ENCODE measurements around the gene DNAJC9. TPM values are rescaled to one million over a fixed set of nuclear protein-coding genes. Genes with fewer than 3 reads are reported as not detected.

Gene DNAJC9
- total RNA-seq, 1 experiment from 2014 or later, result 282 TPM

- Histone ChIP-seq H3K9ac (ENCODE audit: low read length) (peak overlapping the region; percentile 85), H3K4me1 (ENCODE audit: insufficient read depth, low read length) (peaks cover 45% of the 10 kb centered on the region), H3K36me3 (ENCODE audit: low read depth, low read length) (peaks cover 69% of the 10 kb centered on the region), H3K9me2 (replicated peaks; ENCODE audit: low read length) (no peaks in the 10 kb centered on the region), H3K4me3 (ENCODE audit: low read length) (peak overlapping the region; percentile 69), H3F3A (ENCODE audit: low read length, unreplicated experiment) (peaks cover 12% of the 10 kb centered on the region), H3K27me3 (ENCODE audit: low read length) (no peaks in the 10 kb centered on the region), H3K27ac (ENCODE audit: low read length) (peak overlapping the region; percentile 80), H3K79me2 (ENCODE audit: low read length) (peaks cover 89% of the 10 kb centered on the region), H4K20me1 (ENCODE audit: low read length) (peaks cover 44% of the 10 kb centered on the region), H2AFZ (ENCODE audit: low read length) (peak overlapping the region; percentile 62), H3K9me3 (ENCODE audit: low read length) (no peaks in the 10 kb centered on the region), H3K4me2 (ENCODE audit: low read length) (peak overlapping the region; percentile 79)
- no peak for ATAC-seq
- intact Hi-C loops (cut with micrococcal nuclease), result loop anchor here (1.0 to 5.0 kb wide), 4 partner anchors 78 to 251 kb away; partner anchors contain the start of genes CFAP70, ECD, FAM149B1 and P4HA1
- BruUV-seq (replicated peaks), result TSS peak; percentile 40
- POLR2A ChIA-PET (ENCODE audit: unreplicated experiment), result interaction anchor here (0.6 to 1.5 kb wide), 11 partner anchors 10 to 574 kb away, joined by 3 to 16 read pairs (median 4); partner anchors contain the start of genes CFAP70 and FAM149B1
- TF ChIP-seq EZH2 (IDR thresholded peaks at IDR 0.05; ENCODE audit: low read length, unreplicated experiment) (no peak), EZH2phosphoT487 (IDR thresholded peaks at IDR 0.05; ENCODE audit: borderline replicate concordance, low read length) (no peak)
- TF ChIP-seq, protein P1, sequence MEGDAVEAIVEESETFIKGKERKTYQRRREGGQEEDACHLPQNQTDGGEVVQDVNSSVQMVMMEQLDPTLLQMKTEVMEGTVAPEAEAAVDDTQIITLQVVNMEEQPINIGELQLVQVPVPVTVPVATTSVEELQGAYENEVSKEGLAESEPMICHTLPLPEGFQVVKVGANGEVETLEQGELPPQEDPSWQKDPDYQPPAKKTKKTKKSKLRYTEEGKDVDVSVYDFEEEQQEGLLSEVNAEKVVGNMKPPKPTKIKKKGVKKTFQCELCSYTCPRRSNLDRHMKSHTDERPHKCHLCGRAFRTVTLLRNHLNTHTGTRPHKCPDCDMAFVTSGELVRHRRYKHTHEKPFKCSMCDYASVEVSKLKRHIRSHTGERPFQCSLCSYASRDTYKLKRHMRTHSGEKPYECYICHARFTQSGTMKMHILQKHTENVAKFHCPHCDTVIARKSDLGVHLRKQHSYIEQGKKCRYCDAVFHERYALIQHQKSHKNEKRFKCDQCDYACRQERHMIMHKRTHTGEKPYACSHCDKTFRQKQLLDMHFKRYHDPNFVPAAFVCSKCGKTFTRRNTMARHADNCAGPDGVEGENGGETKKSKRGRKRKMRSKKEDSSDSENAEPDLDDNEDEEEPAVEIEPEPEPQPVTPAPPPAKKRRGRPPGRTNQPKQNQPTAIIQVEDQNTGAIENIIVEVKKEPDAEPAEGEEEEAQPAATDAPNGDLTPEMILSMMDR (conservative IDR thresholded peaks at IDR 0.05; ENCODE audit: low read depth, low read length), result no peak
- CTCF ChIA-PET, result interaction anchor here (1.0 to 1.5 kb wide), 2 partner anchors 12 to 150 kb away, joined by 5 to 13 read pairs; partner anchors contain the start of gene P4HA1
- no peak for DNase-seq
These were observed 771 bp downstream of the DNAJC9 start for GRCh38 chr10:73246322-73246645.

DNA sequence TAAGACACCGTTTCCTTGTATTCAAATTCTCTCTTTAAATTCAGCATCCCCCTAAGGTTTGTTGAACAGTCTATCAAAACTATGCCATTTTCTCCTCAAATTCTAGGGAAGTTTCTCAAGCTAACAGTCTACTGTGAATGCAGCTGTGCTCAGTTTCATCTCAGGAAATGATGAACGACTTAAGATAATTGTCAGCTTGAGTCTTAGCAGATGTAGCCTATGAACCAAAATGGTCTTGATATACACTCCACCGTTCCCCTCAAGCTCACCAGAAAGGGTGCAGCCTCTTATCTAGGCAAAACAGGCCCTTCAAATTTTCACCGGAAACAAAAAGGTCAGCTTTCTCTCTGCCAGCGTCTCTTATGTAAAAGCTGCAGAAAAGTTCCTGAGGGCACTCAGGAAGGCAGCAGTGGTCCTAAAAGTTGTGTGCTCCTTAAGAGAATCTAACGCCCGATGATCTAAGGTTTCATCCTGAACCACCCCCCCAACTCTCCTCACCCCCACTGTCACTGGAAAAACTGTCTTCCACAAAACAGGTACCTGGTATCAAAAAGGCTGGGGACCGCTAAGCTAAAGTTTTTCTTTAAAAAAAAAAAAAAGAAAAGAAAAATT, 2.1 kb downstream of the DNAJC9 start:
- no TSS peak for BruUV-seq (replicated peaks)
- peaks cover 83% of the 10 kb centered on the region for H3K79me2 ChIP-seq (ENCODE audit: low read length)

More for the DNA sequence above, 2.1 kb downstream of the DNAJC9 start:
- Histone ChIP-seq H3K9ac (ENCODE audit: low read length) (peak overlapping the region; percentile 85), H3K36me3 (ENCODE audit: low read depth, low read length) (peaks cover 72% of the 10 kb centered on the region), H4K20me1 (ENCODE audit: low read length) (peaks cover 51% of the 10 kb centered on the region), H3K27ac (ENCODE audit: low read length) (no peak overlapping the region), H3K9me3 (ENCODE audit: low read length) (no peaks in the 10 kb centered on the region), H3K4me3 (ENCODE audit: low read length) (peak overlapping the region; percentile 69), H3K27me3 (ENCODE audit: low read length) (no peaks in the 10 kb centered on the region), H3F3A (ENCODE audit: low read length, unreplicated experiment) (peaks cover 12% of the 10 kb centered on the region), H3K9me2 (replicated peaks; ENCODE audit: low read length) (no peaks in the 10 kb centered on the region), H3K4me1 (ENCODE audit: insufficient read depth, low read length) (peaks cover 34% of the 10 kb centered on the region), H3K4me2 (ENCODE audit: low read length) (peak overlapping the region; percentile 79), H2AFZ (ENCODE audit: low read length) (no peak overlapping the region)
- ATAC-seq (no peak), DNase-seq (no peak)
- TF ChIP-seq, protein P1 (conservative IDR thresholded peaks at IDR 0.05; ENCODE audit: low read depth, low read length), result no peak
- TF ChIP-seq EZH2phosphoT487 (IDR thresholded peaks at IDR 0.05; ENCODE audit: borderline replicate concordance, low read length) (no peak), EZH2 (IDR thresholded peaks at IDR 0.05; ENCODE audit: low read length, unreplicated experiment) (no peak)
- ChIA-PET CTCF (interaction anchor here (0.6 to 0.7 kb wide), 4 partner anchors 9 to 380 kb away, joined by 4 to 8 read pairs (median 6); partner anchors contain the start of gene P4HA1), POLR2A (ENCODE audit: unreplicated experiment) (interaction anchor here (0.6 to 0.7 kb wide), 2 partner anchors 77 to 114 kb away, joined by 3 to 11 read pairs; partner anchors contain the start of genes CFAP70, ECD and FAM149B1)
- intact Hi-C loops (cut with micrococcal nuclease), result loop anchor here (5.0 kb wide), 1 partner anchor 252 kb away; the partner anchor contains the start of gene PPP3CB

Measured in PC-3 (cell line).